Tibial nerve (tissue), 4 donors: ENCODE measurements around the gene TMX2. TPM values are rescaled to one million over a fixed set of nuclear protein-coding genes. Genes with fewer than 3 reads are reported as not detected.

ENCODE experiments used
- DNase-seq, 2 donors: peaks; one replicate each; pipeline ENCODE4 v3.0.0-alpha.2; 2019; ENCODE audit warnings: low spot score in 2 of 2
- H3K27ac ChIP-seq, 4 donors: fragments of 200-600 bp; sonication (generic) in 3 of 4; one replicate each; pipeline ENCODE4 v1.5.1; 2017 to 2019; ENCODE audit warnings: mild to moderate bottlenecking in 1 of 4
- H3K27me3 ChIP-seq, 2 donors: fragments of 200-600 bp; sonication (generic) in 1 of 2; one replicate each; pipeline versions ENCODE4 v1.5.1 to v1.6.0; 2017 to 2019
- H3K36me3 ChIP-seq, 3 donors: fragments of 200-600 bp; sonication (generic); one replicate each; pipeline ENCODE4 v1.5.1; 2018 to 2019
- H3K4me1 ChIP-seq, 4 donors: fragments of 200-600 bp; sonication (generic) in 3 of 4; one replicate each; pipeline ENCODE4 v1.5.1; 2017 to 2019
- H3K4me3 ChIP-seq, 4 donors: fragments of 200-600 bp; sonication (generic) in 3 of 4; one replicate each; pipeline ENCODE4 v1.5.1; 2017 to 2019; ENCODE audit warnings: mild to moderate bottlenecking in 1 of 4, moderate library complexity in 1 of 4
- H3K9me3 ChIP-seq, 4 donors: fragments of 200-600 bp; sonication (generic) in 3 of 4; one replicate each; pipeline ENCODE4 v1.5.1; 2017 to 2019
- CTCF ChIP-seq, 5 experiments: fragments of 200-600 bp in 3 of 5; fragments of 450-650 bp in 2 of 5; sonication (generic) in 3 of 5; IDR thresholded peaks; one replicate each; pipeline ENCODE4 v1.5.1; 2016 to 2019; ENCODE audit warnings: antibody characterized with exemption in 5 of 5, mild to moderate bottlenecking in 3 of 5, moderate library complexity in 2 of 5
- EP300 ChIP-seq, 2 donors: sonication (generic); formaldehyde crosslinking; IDR thresholded peaks; one replicate each; pipeline ENCODE4 v1.6.1; 2017; ENCODE audit warnings: antibody characterized with exemption in 2 of 2, mild to moderate bottlenecking in 1 of 2
- POLR2A ChIP-seq, 2 donors: fragments of 450-650 bp; IDR thresholded peaks; one replicate each; pipeline ENCODE4 v1.6.1; 2017; ENCODE audit warnings: antibody characterized with exemption in 2 of 2, mild to moderate bottlenecking in 2 of 2, moderate library complexity in 2 of 2
- WGBS, 2 donors: methylation state at CpG; one replicate each; pipeline ENCODE4 v1.1.5; 2018; 5-methylcytosine and 5-hydroxymethylcytosine counted together
- total RNA-seq, 4 donors: library from RNA; depleted of rRNA; stranded (reverse); fragments of >200 nt; gene quantifications; one replicate each; pipeline ENCODE4 v1.1.0, GENCODE V29; 2016

Gene TMX2
- total RNA-seq, 4 donors from 2014 or later: 54.3 to 89.4 (median 71.7) TPM

- TF ChIP-seq EP300 (IDR thresholded peaks at IDR 0.05) (no peak), CTCF (IDR thresholded peaks at IDR 0.05) (no peak)
- H3K9me3 ChIP-seq: no peaks in the 10 kb centered on the region
- H3K27me3 ChIP-seq: no peaks in the 10 kb centered on the region
- H3K27ac ChIP-seq: peak overlapping the region; percentile 74 to 96 (median 90)
- peak overlapping the region in 2 of 4 donors; percentile 2 to 26 for H3K4me3 ChIP-seq
- WGBS, 2 donors: 1 to 6% methylated on average over 3 of the region's 3 CpGs
- no peak for DNase-seq
- peaks cover 8 to 98% (median 86%) of the 10 kb centered on the region in 4 donors for H3K4me1 ChIP-seq
- H3K36me3 ChIP-seq: no peaks in the 10 kb centered on the region
Measured at GRCh38 chr11:57777969-57778317, 65.5 kb downstream of the TMX2 start.

- WGBS, 2 donors: 2 to 4% methylated on average over 6 of the region's 6 CpGs
- peak overlapping the region; percentile 74 to 96 (median 90) for H3K27ac ChIP-seq
Measured at GRCh38 chr11:57778318-57779037, 66.1 kb downstream of the TMX2 start.

GRCh38 chr11:57779276-57779675 lies 66.9 kb downstream of the TMX2 start:
- DNase-seq: peak in 1 of 2 donors; percentile 18
- Histone ChIP-seq H3K4me3 (no peak overlapping the region), H3K4me1 (peaks cover 8 to 98% (median 88%) of the 10 kb centered on the region in 4 donors), H3K9me3 (no peaks in the 10 kb centered on the region), H3K27me3 (no peaks in the 10 kb centered on the region), H3K27ac (peak overlapping the region; percentile 74 to 96 (median 90)), H3K36me3 (no peaks in the 10 kb centered on the region)
- WGBS, 2 donors: 0 to 15% methylated on average over 1 of the region's 1 CpG
- TF ChIP-seq CTCF (IDR thresholded peaks at IDR 0.05): peak in 1 of 5 experiments; percentile 13
- no peak for TF ChIP-seq POLR2A (IDR thresholded peaks at IDR 0.05)
- peak in 1 of 2 donors; percentile 23 for TF ChIP-seq EP300 (IDR thresholded peaks at IDR 0.05)

More at GRCh38 chr11:57778318-57779037, 66.1 kb downstream of the TMX2 start:
- DNase-seq: peak; percentile 72 to 86
- peak in 1 of 2 donors; percentile 38 for TF ChIP-seq POLR2A (IDR thresholded peaks at IDR 0.05)
- TF ChIP-seq EP300 (IDR thresholded peaks at IDR 0.05): peak; percentile 46 to 89
- TF ChIP-seq CTCF (IDR thresholded peaks at IDR 0.05): no peak
- H3K27me3 ChIP-seq: no peaks in the 10 kb centered on the region
- H3K9me3 ChIP-seq: no peaks in the 10 kb centered on the region
- H3K4me3 ChIP-seq: peak overlapping the region in 2 of 4 donors; percentile 8 to 26
- H3K4me1 ChIP-seq: peaks cover 8 to 98% (median 85%) of the 10 kb centered on the region in 4 donors
- no peaks in the 10 kb centered on the region for H3K36me3 ChIP-seq

GRCh38 chr11:57781529-57781943 lies 69.1 kb downstream of the TMX2 start:
- TF ChIP-seq POLR2A (IDR thresholded peaks at IDR 0.05): no peak
- peak in 1 of 2 donors; percentile 58 for TF ChIP-seq EP300 (IDR thresholded peaks at IDR 0.05)
- no peak for TF ChIP-seq CTCF (IDR thresholded peaks at IDR 0.05)
- H3K9me3 ChIP-seq: no peaks in the 10 kb centered on the region
- no peak overlapping the region for H3K4me3 ChIP-seq
- H3K4me1 ChIP-seq: peaks cover 8 to 99% (median 81%) of the 10 kb centered on the region in 4 donors
- WGBS, 2 donors: 48 to 51% methylated on average over 3 of the region's 3 CpGs
- H3K27me3 ChIP-seq: no peaks in the 10 kb centered on the region
- DNase-seq: no peak
- no peaks in the 10 kb centered on the region for H3K36me3 ChIP-seq
- peak overlapping the region; percentile 50 to 96 (median 83) for H3K27ac ChIP-seq

- no peaks in the 10 kb centered on the region for H3K9me3 ChIP-seq
- DNase-seq: no peak
- no peak for TF ChIP-seq EP300 (IDR thresholded peaks at IDR 0.05)
- TF ChIP-seq POLR2A (IDR thresholded peaks at IDR 0.05): no peak
- TF ChIP-seq CTCF (IDR thresholded peaks at IDR 0.05): no peak
- H3K4me3 ChIP-seq: no peak overlapping the region
- 53 to 57% methylated on average over 2 of the region's 2 CpGs for WGBS, 2 donors
- no peaks in the 10 kb centered on the region for H3K27me3 ChIP-seq
- H3K4me1 ChIP-seq: peaks cover 0 to 99% (median 77%) of the 10 kb centered on the region in 4 donors
- H3K36me3 ChIP-seq: no peaks in the 10 kb centered on the region
- H3K27ac ChIP-seq: peak overlapping the region in 3 of 4 donors; percentile 13 to 96 (median 50)
Measured at GRCh38 chr11:57785072-57785471, 72.7 kb downstream of the TMX2 start.
